ENCODE data around the gene ZSCAN2.

- no peak for TF ChIP-seq CTCF (IDR thresholded peaks at IDR 0.05)
- no peak for TF ChIP-seq POLR2A (IDR thresholded peaks at IDR 0.05)
Observed at GRCh38 chr15:84616235-84616634, 15.4 kb downstream of the ZSCAN2 start.

All from prostate gland (tissue), 2 donors.